NK-92 treated with Interleukin-12 subunit alpha and Interleukin-12 subunit beta, amount 100 ng/mL, for 24 hours (cell line): Measurements from ENCODE around the gene CDH7.

ENCODE experiments used
- DNase-seq: peaks from one replicate; lab custom pipeline; 2025; lab: John Stamatoyannopoulos, UW

Gene CDH7

DNA sequence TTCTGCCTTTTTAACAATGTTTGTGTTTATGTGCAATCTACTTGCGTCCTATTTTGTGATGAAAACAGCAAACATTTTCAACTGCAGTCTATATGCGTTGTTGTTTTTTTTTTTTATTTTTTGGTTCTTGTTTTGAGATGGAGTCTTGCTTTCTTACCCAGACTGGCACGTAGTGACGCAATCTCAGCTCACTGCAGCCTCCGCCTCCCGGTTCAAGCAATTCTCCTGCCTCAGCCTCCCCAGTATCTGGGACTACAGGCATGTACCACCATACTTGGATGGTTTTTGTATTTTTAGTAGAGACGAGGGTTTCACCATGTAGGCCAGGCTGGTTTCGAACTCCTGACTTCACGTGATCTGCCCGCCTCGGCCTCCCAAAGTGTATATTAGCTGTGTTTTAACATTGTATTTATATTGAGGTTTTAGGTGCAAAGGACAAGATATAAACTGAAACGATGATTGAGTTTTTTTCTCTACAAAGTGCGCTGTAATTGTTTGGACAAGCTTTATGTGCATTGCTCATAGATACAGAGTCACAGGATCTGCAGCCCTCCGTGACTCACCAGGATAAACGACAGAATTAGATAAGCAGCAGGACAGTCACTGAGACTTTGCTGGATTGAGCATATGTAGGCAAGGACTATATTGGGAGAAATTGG is 17.4 kb downstream of the CDH7 start:
- DNase-seq: no peak

DNA sequence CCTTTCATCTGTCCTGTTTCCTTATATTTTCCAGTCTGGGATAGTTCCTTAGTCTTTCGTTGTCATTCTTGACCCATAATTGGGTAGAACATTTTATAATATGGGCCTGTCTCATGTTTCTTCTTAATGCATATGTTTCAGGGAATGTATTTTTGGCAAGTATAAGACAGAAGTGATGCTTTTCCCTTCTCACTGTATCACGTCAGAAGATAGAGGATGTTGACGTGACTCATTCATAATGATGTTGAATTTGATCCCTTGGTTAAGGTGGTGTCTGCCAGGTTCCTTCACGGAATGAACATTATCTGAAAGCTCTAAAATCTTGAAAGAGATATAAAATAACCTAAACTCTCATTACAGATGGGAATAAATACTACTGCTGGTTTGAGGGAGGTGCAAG is 18.8 kb downstream of the CDH7 start:
- DNase-seq: no peak

- DNase-seq: no peak
These were observed 35.7 kb downstream of the CDH7 start for GRCh38 chr18:65786474-65786873.

- no peak for DNase-seq
These were observed 37.6 kb downstream of the CDH7 start for GRCh38 chr18:65788373-65788772.

DNA sequence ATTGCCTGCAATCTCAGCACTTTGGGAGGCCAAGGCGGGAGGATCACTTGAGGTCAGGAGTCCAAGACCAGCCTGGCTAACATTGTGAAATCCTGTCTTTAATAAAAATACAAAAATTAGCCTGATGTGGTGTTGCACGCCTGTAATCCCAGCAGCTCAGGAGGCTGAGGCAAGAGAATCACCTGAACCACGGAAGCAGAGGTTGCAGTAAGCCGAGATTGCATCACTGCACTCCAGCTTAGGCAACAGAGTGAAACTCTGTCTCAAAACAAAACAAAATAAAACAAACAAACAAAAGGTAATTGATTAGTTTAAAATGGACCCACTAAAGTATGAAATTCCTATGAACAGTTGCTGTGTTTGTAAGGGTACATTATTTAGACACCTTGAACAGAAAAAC is 39.8 kb downstream of the CDH7 start:
- DNase-seq: no peak

DNA sequence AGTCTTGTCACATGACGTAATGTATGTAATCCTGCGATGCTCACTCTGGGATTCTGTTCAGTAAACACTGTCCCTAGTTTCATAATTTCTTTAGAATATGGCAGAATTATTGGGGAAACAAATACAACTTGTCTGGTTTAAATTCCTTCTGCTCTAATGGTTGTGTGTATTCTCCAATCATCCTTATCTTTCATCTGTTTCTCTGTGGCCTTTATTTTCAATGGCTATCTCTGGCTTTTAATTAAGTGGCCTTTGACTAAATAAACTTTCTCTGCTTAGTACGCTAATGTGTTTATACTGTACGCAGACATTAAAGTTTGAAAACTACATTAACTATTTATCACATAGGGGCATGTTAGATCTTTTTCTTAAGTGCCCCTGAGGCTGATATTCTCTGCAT is 40.9 kb downstream of the CDH7 start:
- DNase-seq: no peak

DNA sequence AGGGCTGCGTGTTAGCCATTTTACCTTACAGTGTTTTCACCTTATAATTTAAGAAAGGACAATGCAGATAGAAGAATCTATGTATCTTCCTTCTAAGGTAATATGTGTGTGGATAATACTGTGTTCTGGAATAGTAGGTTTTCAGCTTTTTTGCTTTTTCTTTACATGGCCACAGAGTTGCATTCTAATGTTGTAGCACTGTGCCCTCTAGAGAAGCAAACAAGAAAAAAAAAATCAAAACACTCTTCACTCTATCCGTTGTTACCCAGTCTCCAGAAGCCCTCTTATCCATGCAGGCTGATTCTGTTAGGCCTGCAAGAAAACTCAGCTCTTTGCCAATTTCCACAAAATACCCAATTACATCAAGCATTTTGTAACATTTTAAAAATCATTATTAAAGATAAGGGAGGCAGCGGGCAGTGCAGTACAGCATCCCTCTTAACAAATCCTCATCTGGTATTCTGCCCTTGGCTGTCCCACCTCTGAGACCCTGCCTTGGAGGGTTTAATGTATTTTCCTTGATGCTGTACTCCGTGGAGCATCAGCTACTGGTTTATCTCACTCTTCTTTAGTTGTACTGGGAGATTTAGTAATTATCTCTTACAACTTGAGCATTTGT is 41.8 kb downstream of the CDH7 start:
- DNase-seq: no peak

GRCh38 chr18:65808759-65809158 is 57.9 kb downstream of the CDH7 start:
- DNase-seq: no peak

DNA sequence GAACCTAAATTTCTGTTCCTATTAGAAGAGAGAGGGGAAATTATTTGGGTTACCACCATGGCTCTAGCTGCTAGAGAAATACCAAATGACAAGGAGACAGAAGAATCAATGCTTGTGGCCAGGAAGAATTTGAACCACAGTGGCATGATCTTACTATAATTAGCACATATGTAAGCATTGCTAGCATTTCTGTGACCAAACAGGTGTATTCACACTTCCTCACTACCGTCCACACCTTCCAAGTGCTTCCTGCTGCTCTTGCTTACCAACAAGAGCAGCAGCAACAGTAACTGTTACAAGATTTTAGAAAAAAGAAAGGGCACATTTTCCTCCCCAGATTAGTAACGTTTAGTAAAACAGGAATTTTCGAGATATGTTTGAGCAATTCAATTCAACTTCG is 60.5 kb downstream of the CDH7 start:
- no peak for DNase-seq

GRCh38 chr18:65815506-65815905 is 64.7 kb downstream of the CDH7 start:
- DNase-seq: no peak

DNA sequence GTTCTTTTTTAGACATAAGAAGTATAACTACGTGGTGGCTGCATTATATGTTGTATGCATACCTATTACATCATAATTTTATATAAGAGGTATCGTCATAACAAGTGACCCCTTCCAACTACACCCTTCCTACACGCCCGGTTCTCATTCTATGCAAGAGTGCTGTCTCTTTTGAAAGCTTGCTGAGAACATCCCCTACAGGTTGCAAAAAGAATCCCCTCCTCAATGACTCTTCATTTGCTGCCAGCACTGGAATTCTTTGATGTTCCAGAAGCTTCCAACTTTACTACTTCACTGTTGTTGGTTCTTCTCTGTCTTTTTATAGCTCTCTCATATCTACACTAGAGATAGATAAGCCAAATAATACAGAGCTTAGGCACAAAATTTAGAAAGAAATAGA is 66.4 kb downstream of the CDH7 start:
- no peak for DNase-seq

- DNase-seq: no peak
These were observed 71.1 kb downstream of the CDH7 start for GRCh38 chr18:65821911-65822310.

- DNase-seq: no peak
These were observed 72.0 kb downstream of the CDH7 start for GRCh38 chr18:65822826-65823225.

DNA sequence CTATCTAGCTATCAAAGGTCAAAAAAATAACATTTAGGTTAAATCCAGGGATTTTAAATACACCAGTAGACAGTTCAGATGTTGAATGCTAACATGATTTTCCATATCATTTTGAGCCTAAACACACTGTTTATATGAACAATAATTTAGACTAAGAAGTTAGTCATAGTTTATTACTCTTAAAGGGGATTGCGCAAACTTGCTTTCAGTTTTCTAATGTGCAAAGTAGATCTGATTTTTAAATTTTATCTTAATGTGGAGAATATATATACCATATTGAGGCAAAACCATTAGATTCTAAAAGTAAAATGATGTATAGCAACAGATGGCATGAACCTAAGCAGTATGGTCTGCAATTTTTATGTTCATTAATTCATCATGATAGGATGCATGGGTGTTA is 76.6 kb downstream of the CDH7 start:
- no peak for DNase-seq

GRCh38 chr18:65835881-65836280 is 85.1 kb downstream of the CDH7 start:
- no peak for DNase-seq

- DNase-seq: no peak
These were observed 95.3 kb downstream of the CDH7 start for GRCh38 chr18:65846107-65846506.

- DNase-seq: no peak
These were observed 101.5 kb downstream of the CDH7 start for GRCh38 chr18:65852273-65852672.

GRCh38 chr18:65859075-65859474 is 108.3 kb downstream of the CDH7 start:
- DNase-seq: no peak

DNA sequence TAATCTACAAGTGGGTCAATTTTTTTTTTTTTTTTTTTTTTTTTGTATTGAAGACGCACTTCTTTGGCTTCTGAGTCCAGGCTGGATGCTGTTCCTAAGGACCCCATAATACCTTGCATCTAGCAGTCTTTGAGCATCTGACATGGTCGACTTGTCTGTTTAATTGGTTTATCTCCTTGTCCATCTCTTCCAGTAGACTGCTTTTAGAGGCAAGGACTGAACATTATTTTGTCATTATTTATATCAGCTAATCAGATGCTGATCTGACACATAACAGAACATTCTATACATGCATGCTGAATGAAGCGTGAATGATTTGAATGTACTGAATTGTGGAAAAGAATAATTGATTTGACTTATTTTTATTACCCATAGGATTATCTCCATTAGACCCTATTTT is 118.7 kb downstream of the CDH7 start:
- DNase-seq: no peak

- DNase-seq: no peak
These were observed 125.5 kb downstream of the CDH7 start for GRCh38 chr18:65876310-65876709.

DNA sequence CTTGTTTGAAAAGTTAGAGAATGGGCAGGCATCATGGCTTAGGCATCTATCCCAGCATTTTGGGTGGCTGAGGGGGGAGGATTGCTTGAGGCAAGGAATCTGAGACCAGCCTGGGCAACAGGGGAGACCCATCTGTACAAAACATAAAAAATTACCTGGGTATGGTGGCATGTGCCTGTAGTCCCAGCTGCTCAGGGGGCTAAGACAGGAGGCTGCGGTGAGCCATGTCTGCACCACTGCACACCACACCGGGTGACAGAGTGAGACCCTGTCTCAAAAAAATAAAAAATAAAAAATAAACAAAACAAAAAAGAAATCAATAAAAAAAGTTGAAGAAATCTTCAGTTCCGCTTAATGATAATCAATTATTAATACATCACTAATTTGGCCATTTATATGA is 146.5 kb downstream of the CDH7 start:
- DNase-seq: no peak

DNA sequence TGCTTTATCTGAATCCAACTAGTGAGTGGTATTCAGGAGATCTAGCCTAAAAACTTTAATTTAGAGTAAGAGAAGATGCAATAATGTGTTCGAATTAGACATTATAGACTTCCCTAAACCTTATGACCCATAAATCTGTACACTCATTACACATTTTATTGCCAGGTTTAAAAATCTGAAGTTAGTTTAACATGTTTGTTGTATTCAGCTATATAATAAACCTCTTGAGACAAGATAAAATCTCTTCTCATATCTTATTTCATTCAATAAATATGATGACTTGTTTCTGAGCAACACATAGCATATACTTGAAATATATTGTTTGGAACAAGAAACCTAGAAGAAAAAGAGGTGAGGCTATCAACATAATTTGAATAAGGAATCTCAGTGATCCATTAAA is 150.7 kb downstream of the CDH7 start:
- no peak for DNase-seq

GRCh38 chr18:65906621-65907034 is 155.8 kb downstream of the CDH7 start:
- no peak for DNase-seq

DNA sequence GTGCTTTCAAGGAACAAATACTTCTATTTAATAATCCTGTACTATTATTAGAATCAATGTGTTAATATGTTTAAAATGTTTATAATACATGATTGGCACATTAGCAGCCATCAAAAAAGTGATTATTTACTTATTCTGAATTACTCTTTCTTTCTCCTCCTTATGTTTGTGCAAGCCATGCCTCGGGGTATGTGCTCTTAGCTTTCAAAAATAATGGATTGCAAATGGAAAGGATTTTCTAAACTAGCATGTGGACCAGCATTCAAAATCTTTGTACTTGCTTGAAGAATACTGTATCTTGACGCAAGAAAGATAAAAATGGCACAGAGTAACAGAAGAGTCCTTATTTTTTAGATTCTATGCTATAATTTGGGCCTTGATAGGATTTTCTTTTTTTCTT is 156.5 kb downstream of the CDH7 start:
- no peak for DNase-seq
